ENCODE measurements around the gene FNDC3A.

GRCh38 chr13:49208619-49209018, 232.9 kb downstream of the FNDC3A start:
- TF ChIP-seq CTCF (IDR thresholded peaks at IDR 0.05) (no peak), POLR2A (IDR thresholded peaks at IDR 0.05) (no peak)

All from thyroid gland (tissue), 4 donors.